Cardiac septum (tissue), 1 donor: ENCODE results near the gene AP3D1. TPM values are rescaled to one million over a fixed set of nuclear protein-coding genes. Genes with fewer than 3 reads are reported as not detected.

ENCODE experiments used
- DNase-seq: peaks from one replicate; pipeline ENCODE4 v3.0.0-alpha.2; 2020; ENCODE audit warnings: low spot score
- intact Hi-C: fragments of 100-400 bp; cut with DNase I; formaldehyde crosslinking; loops from one replicate; pipeline ENCODE4 v1.14.0; 2022
- total RNA-seq: library from RNA; stranded (reverse); fragmentation: NEBNext Ultra II Directional; extraction: Animal tissue kit (Norgen Biotek cat#: 25700); gene quantifications from one replicate; pipeline ENCODE4 v1.2.1, GENCODE V29; 2021
- donor health status: DM: no; HTN: no; CAD: no.

AP3D1 gene
- total RNA-seq, 1 donor from 2014 or later: 89.0 TPM

DNA sequence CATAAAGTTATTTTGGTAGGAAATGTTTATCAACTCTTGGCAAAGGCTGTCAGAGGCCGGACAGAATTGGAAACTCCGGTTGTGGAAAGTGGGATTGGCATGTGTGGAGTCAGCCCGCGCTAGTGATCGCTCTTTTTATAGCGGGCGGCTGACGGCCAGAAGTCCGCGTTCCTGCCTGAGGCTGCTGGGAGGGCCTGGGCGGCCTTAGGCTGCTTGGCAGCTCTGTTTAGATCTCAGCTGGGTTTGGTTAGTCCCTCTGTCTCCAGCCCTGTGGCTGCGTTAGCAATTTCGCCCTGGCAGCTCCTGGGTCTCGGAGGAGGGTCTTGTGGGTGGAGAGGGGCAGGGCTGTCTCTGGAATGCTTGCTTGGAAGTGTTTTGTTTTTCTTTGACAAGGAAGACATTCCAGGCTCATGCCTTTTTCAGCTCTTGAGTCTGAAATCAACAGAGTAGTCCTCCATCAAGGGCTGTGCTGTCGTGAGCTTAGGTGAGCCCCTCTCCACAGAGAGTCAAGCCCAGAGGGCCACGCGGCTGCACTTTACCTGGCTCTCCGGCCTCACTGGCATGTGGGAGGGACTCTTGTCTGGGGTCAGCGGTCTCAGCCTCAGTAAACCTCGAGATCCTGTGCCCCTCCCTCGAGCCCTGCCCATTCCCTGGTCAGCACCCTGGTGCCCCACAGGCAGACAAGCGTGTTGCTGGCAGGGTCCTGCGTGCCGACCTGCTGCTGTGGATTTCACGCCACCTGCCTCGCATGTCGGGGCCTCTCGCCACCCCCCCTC, 34.9 kb upstream of the AP3D1 start:
- DNase-seq: peak; percentile 91
- intact Hi-C loops: loop anchor here (1.0 kb wide), 1 partner anchor 17 kb away; no protein-coding TSS in a partner anchor

DNA sequence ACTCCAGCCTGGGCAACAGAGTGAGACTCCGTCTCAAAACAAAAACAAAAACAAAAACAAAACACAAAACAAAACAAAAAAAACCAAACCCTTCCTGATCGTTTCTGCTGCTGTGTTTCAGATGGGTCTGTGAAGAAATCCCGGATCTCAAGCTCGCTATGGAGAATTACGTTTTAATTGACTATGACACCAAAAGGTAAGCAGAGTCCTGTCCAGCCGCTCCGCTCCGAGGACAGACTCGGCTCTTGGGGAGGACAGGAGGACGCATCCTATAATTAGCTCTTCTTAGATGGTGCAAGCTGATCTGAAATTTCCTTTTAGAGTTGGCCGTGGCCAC, 34.3 kb upstream of the AP3D1 start:
- intact Hi-C loops: loop anchor here (1.0 kb wide), 1 partner anchor 16 kb away; no protein-coding TSS in a partner anchor
- no peak for DNase-seq

DNA sequence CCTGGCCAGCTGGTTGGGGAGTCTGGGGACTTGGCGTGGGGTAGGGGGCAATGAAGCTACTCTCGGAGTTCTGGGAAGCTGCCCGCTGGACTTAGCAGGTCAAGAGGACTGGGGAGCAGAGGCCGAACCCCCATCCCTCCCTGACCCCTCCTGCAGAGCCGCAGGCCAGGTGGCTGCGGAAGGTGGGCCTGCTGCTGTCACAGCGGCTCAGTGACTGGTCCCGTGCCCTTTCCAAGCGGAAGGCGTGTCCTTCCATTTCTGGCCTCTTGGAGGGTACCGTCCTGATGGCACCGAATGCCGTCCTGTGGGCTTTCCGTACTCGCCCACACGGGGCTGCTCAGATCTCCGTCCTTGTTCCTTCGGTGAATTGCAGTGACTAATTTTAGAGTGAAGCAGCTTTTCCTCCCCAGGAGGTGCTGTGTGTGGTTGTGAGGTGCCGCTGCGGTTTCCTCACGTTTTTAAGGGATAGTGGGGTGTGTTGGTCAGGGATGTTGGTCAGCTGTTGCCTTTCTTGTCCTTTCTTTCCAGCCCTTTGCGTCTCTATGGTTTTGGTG, 33.1 kb upstream of the AP3D1 start:
- DNase-seq: no peak
- intact Hi-C loops: no loop called here

DNA sequence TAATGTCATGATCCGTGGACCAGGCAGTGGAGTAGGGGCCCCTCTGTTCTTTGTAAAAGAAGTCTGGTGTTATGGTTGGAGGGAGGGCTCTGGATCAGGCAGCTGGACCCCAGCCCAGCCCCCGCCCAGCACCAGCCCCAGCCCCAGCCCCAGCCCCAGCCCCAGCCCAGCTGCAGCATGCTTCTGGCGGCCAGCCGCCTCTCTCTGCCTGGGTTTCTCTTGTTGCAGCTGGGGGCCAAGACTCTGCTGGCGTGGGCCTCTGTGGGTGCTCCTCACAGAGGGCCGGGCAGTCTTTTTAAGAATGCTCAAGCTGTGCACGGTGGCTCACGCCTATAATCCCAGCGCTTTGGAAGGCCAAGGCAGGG, 30.2 kb upstream of the AP3D1 start:
- intact Hi-C loops: no loop called here
- DNase-seq: no peak

GRCh38 chr19:2180881-2181632, 29.7 kb upstream of the AP3D1 start:
- no peak for DNase-seq
- intact Hi-C loops: no loop called here

GRCh38 chr19:2180114-2180513, 28.7 kb upstream of the AP3D1 start:
- intact Hi-C loops: no loop called here
- no peak for DNase-seq

- intact Hi-C loops: no loop called here
- no peak for DNase-seq
These were observed 27.7 kb upstream of the AP3D1 start for GRCh38 chr19:2179095-2179494.

GRCh38 chr19:2176337-2176994, 25.1 kb upstream of the AP3D1 start:
- DNase-seq: no peak
- intact Hi-C loops: no loop called here

DNA sequence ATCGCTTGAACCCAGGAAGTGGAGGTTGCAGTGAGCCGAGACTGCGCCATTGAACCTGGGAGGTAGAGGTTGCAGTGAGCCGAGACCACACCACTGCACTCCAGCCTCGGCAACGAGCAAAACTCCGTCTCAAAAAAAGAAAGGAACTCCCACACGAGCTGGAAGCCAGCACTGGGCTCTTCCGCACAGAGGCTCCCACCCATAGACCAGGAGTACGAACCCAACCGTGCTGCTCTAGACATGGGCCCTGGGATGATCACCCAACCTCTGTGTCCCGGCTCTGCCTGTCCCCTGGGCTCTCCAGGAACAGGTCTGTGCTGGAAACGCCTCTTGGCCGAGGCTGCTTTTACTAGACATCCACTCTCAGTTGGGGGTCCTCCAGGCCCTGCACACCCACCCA, 24.4 kb upstream of the AP3D1 start:
- DNase-seq: no peak
- intact Hi-C loops: no loop called here

DNA sequence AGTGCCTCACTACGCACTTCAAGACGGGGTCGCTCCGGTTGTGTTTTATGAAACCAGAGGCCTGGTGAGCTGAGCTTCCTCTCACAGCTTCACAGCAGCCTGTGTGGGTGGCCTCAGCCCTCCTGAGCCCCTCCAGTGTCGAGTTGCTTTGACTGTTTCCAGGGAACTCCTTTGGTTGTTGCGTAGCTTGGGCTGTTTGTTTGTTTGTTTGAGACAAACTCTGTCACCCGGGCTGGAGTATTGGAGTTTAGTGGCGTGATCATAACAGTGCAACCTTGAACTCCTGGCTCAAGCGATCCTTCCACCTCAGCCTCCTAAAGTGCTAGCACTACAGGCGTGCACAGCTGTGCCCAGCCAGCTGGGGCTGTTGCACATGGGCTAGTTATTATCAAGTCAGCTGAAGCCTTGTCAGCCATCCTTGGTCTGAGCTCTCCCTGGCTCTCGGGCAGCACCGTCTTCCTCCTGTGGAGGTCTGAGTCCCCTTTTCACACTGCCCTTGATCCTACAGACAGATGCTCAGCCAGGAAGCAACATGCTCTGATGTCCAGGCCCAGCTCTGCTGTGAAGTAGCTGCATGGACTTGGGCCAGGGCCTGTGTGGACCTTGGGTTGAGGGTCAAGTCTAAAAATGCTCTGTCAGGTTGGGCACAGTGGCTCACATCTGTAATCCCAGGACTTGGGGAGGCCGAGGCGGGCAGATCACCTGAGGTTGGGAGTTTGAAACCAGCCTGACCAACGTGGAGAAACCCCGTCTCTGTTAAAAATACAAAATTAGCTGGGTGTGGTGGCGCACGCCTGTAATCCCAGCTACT, 22.6 kb upstream of the AP3D1 start:
- no peak for DNase-seq
- intact Hi-C loops: no loop called here

- intact Hi-C loops: no loop called here
These were observed 22.0 kb upstream of the AP3D1 start for GRCh38 chr19:2173388-2173766.

GRCh38 chr19:2171349-2172145, 20.2 kb upstream of the AP3D1 start:
- no peak for DNase-seq
- intact Hi-C loops: no loop called here

More at GRCh38 chr19:2173388-2173766, 22.0 kb upstream of the AP3D1 start:
- DNase-seq: no peak

DNA sequence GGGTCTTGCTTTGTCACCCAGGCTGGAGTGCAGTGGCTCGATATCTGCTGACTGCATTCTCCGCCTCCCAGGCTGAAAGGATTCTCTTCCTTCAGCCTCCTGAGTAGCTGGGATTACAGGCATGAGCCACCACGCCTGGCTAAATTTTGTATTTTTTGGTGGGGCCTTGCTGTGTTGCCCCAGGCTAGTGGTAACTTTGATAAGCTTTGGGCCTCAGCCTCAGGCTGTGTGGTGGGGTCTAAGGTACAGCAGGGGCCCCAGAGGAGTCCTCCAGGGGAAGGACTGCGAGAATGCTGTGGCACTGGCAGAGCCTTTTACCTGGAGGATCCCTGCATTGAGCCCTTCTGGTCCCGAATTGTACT, 19.6 kb upstream of the AP3D1 start:
- intact Hi-C loops: no loop called here
- DNase-seq: no peak

DNA sequence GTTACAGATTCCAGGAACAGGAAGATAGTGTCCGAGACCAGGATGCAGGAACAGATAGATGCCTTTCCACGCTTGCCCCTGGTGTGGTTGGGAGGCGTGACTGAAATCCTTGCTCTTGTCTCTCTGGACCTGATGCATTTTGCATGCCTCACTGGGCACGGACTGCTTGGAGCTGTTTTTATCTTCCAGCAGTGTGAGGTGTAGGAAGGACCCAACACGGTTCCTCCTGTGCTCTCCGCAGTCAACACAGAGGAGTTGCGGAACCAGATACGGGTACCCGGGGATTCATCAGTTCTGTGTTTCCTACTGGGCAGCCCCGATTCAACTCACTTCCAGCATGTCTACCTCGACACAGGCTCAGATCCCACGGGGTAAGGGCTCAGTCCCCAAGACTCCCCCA, 18.9 kb upstream of the AP3D1 start:
- intact Hi-C loops: no loop called here
- DNase-seq: no peak

- intact Hi-C loops: loop anchor here (1.0 to 10.0 kb wide), 2 partner anchors 17 to 456 kb away; no protein-coding TSS in a partner anchor
- peak; percentile 98 for DNase-seq
These were observed 17.5 kb upstream of the AP3D1 start for GRCh38 chr19:2168619-2169424.

- peak; percentile 92 for DNase-seq
- intact Hi-C loops: loop anchor here (10.0 kb wide), 1 partner anchor 457 kb away; no protein-coding TSS in a partner anchor
These were observed 16.7 kb upstream of the AP3D1 start for GRCh38 chr19:2167896-2168618.
